HG03575 (cell line): ENCODE measurements around the gene DACH1.

Experiments used
- ATAC-seq: cut with Tn5 transposase; IDR thresholded peaks from one replicate; pipeline ENCODE4 v1.9.1; 2021; ENCODE audit not compliant: unreplicated experiment, insufficient number of reproducible peaks, low FRiP score; ENCODE audit errors: extremely low read depth

Gene DACH1

DNA sequence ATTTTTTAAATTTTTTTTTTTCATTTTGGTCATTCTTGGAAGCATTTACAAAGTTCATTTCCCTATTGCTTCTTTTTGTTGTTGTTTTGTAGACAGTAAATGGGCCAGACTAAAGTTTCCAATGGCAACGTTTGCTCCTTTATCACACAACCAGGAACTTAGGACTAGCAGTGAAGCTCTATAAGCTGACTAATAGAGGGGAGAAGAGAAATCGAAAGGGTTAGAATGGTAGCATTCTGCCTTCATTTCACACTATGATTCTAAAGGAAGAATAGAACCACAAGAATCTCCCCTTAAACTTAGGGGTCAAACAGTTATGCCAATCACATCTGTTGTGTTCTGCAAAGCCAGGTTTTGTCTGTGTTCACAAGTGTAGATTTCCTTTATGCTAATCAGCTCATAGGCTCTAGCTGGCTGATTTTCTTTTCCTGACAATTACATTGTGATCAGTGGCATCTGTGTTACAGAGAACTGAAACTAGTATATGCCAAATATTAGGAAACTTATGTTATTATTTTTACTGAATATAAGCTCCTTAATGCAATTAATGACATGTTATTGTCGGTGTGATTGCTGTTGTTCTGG is 467.3 kb downstream of the DACH1 start:
- no peak for ATAC-seq

DNA sequence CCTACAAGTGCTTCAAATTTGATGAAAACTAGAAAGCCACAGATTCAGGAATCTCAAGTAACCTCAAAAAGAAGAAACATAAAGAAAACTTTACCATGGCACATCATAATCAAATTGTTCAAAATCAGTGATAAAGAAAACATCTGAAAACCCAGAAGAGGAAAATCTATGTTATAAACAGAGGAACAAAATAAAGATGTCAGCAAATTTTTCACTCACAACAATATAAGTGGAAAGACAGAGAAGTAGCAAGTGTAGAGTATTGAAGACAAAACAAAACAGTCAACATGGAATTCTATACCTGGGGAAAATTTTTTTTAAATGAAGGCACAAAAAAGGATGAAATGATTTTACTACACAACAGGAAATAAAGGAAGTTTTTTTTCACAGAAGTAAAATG is 470.9 kb downstream of the DACH1 start:
- ATAC-seq, result no peak

DNA sequence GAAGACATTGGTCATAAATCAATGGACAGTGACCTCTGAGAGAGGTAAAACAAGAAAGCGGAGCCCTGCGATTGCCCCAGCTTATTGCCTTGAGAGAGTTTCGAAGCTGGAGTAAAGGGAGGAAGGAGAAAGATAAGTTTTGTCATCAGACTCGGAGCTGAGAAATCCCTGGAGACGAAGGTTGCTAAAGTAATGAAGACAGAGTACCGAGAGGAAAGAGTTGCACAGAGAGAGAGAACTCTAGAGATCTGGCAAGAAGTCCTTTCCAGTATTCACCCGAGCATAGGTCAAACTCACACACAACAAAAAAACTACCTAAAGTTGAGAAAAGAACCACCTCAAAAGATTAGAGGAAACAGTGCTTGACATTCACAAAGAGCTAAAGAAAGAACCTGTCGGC is 472.0 kb downstream of the DACH1 start:
- ATAC-seq, result no peak

DNA sequence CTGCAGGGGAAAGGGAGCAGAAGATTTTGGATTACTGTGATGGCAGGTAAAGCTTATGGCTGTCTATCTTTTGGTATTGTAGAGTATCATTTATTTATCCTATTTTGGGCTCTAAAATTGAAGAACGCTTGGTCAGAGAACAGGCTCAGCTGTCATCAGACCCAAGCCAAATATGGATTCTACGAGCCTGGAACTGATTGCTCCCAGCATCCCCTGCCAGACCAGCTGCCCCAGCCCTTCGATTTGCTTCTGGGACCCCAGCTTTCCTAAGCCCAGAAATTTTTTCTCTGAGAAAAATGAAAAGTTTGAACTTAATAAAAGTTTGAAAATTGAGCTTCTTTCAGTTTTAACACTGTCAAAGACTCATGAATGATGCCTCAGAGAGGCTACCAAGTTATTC is 472.8 kb downstream of the DACH1 start:
- no peak for ATAC-seq
